GM12892 (cell line): Measurements from ENCODE around the gene SMYD3.

Experiments
- DNase-seq: peaks from one replicate; pipeline ENCODE4 v3.0.0; 2011; ENCODE audit not compliant: insufficient read length
- FAIRE-seq: peaks from 2 replicates; lab custom pipeline; 2011; peaks lifted over from hg19 to GRCh38; lab: Jason Lieb, UNC
- POLR2A ChIP-seq: IDR thresholded peaks from 2 replicates; pipeline ENCODE4 v1.6.1; 2011; ENCODE audit warnings: low read depth, low read length, control low read depth
- POLR2AphosphoS5 ChIP-seq: IDR thresholded peaks from 2 replicates; pipeline ENCODE4 v1.6.1; 2011; ENCODE audit warnings: low read depth, low read length, control low read depth
- TAF1 ChIP-seq: IDR thresholded peaks from 2 replicates; pipeline ENCODE4 v1.6.1; 2011; ENCODE audit warnings: low read depth, mild to moderate bottlenecking, control low read depth, low read length, borderline replicate concordance

SMYD3 gene

DNA sequence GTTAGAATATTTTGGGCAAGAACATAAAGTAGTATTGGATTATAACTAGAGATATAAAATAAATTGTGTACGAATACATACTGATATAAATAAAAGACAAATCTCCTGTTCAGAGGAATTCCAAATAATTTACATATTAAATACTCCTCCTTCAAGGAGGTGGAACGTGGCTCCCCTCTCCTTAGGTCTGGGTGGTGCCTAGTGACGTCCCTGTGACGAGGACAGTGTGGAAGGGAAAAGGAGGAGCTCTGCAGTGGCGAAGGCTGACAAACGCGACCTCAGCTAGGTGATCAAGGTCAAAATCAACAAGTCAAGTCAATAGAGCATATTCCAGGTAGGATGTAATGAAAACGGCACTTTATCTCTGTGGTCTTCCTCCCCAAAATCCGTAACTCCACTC, 310.0 kb downstream of the SMYD3 start:
- no peak for DNase-seq
- TF ChIP-seq TAF1 (no peak), POLR2AphosphoS5 (no peak), POLR2A (no peak)
- FAIRE-seq: no peak

DNA sequence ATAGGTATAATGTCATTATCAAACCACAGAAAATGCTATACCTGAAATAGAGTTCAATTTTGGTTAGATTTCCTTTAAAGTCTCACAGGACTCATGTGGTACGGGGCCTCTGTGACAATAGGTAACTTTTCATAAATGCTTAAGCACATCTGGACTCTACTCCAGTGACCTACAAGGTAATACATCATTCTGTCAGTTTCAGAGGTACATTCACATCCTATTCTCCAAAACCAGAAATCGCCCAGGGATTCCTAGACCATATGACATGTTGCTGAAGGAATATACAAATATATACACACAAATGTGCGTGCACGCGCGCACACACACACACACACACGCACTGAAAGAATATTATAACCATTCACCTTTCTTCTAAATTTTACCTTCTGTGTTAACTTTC, 311.8 kb downstream of the SMYD3 start:
- no peak for TF ChIP-seq TAF1
- TF ChIP-seq POLR2A: no peak
- no peak for TF ChIP-seq POLR2AphosphoS5
- FAIRE-seq (no peak), DNase-seq (no peak)

- FAIRE-seq: no peak
- no peak for TF ChIP-seq TAF1
- DNase-seq: no peak
Observed at GRCh38 chr1:246193537-246193936, 313.5 kb downstream of the SMYD3 start.

- FAIRE-seq (no peak), DNase-seq (no peak)
- TF ChIP-seq TAF1: no peak
- TF ChIP-seq POLR2A: no peak
- no peak for TF ChIP-seq POLR2AphosphoS5
Observed at GRCh38 chr1:246189126-246189525, 318.0 kb downstream of the SMYD3 start.

- FAIRE-seq (no peak), DNase-seq (no peak)
- TF ChIP-seq POLR2AphosphoS5: no peak
Observed at GRCh38 chr1:246187834-246188372, 319.2 kb downstream of the SMYD3 start.

GRCh38 chr1:246184503-246184902, 322.6 kb downstream of the SMYD3 start:
- TF ChIP-seq POLR2A (no peak), POLR2AphosphoS5 (no peak), TAF1 (no peak)
- FAIRE-seq: no peak

GRCh38 chr1:246182149-246182851, 324.8 kb downstream of the SMYD3 start:
- TF ChIP-seq TAF1 (no peak), POLR2A (no peak), POLR2AphosphoS5 (no peak)
- DNase-seq (no peak), FAIRE-seq (no peak)

More at GRCh38 chr1:246184503-246184902, 322.6 kb downstream of the SMYD3 start:
- no peak for DNase-seq

DNA sequence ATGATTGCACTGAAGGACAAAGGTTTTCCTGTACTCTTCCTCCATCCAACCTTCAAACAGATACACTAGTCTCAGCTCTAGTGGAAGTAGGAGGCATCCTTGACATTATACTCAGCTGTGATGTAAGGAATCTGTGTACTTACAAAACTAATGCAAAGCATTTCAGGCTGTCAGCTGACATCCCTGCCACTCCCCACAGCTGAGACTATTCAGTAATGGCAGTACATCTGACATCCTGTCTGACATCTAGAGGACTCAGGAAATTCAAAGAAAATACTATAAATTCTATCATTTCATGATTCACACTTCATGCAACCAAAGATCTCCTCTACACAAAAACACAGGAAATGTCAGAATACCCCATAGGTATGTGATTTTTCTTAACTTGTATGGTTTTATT, 325.8 kb downstream of the SMYD3 start:
- TF ChIP-seq POLR2A (no peak), TAF1 (no peak), POLR2AphosphoS5 (no peak)
- no peak for FAIRE-seq

GRCh38 chr1:246179401-246179800, 327.7 kb downstream of the SMYD3 start:
- TF ChIP-seq POLR2AphosphoS5 (no peak), POLR2A (no peak), TAF1 (no peak)
- FAIRE-seq (no peak), DNase-seq (no peak)

More for the DNA sequence above, 325.8 kb downstream of the SMYD3 start:
- no peak for DNase-seq

DNA sequence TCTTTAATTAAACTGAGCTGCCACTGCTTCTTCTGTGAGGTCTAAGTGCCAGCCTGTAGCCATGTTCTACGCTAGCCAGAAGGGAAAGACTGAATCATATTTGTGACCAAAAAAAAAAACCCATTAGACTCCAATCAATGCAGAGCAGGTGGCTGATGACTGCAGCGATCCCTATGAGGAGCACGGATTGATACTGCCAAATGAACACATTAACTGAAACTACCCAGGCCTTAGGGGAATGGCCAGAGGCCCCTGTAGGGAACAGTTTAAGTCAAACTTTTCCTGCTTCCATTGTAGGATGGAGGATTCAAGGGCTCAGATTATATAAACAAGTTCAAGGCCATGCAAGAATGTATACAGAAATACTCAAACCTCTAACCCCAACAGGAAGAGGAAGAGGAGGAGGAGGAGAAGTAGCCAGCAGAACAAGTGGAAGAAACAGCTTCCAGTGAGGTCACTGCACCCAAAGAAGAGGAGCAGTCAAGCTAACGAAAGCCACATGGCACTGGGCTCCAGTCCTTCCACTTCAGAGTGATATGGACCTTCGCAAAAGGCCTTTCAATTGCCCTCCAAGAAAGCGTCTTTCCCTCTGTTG, 328.3 kb downstream of the SMYD3 start:
- FAIRE-seq (no peak), DNase-seq (no peak)
- no peak for TF ChIP-seq POLR2AphosphoS5
- no peak for TF ChIP-seq TAF1
- TF ChIP-seq POLR2A: no peak

DNA sequence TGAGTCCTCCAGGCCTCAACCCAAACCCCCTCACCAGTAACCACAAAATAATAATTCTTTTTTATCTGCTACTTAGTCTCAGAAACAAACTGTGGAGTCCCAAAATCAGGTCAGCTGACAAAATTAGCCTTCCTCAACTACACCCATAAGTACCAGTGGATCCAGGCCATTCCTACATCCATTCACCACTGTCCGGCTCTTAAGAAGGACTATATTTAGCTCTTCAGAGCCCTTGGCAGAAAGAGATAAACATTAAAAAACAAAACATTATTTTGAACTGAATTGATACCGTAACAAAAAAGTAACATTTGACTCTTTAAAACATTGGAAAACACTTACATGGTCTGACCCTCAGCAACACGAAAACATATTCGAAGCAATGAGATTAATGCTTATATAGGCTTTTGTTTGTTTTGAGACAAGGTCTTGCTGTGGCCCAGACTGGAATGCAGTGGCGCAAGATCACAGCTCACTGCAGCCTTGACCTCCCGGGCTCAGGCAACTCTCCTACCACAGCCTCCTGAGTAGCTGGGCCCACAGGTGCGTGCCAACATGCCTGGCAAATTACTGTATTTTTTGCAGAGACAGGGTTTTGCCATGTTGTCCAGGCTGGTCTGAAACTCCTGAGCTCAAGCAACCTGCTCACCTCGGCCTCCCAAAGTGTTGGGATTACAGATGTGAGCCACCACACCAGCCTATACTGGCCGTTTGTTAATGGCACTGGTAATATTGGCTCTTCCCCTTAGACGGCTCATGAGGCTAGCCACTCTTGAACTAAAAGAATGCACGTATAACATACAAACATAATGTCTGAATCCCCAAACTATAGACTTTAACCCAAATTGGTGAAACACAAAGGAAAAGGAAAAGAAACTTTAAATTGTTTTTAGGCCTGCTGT, 330.7 kb downstream of the SMYD3 start:
- no peak for FAIRE-seq
- TF ChIP-seq POLR2A: no peak
- no peak for TF ChIP-seq POLR2AphosphoS5
- TF ChIP-seq TAF1: no peak
- no peak for DNase-seq
